B cell (primary cell): ENCODE data around the gene MDM1. TPM values are rescaled to one million over a fixed set of nuclear protein-coding genes. Genes with fewer than 3 reads are reported as not detected.

Source experiments
- ATAC-seq: fragments of 200-7000 bp; cut with Tn5 transposase; one replicate; pipeline ENCODE4 v1.10.0; 2021; ENCODE audit warnings: low read depth, mild to moderate bottlenecking, moderate number of reproducible peaks, moderate library complexity
- CTCF ChIA-PET: fragments of 350-600 bp; sonication (Branson Sonifier 250); formaldehyde crosslinking; loops from one replicate; lab custom pipeline; 2021; ENCODE audit warnings: antibody characterized with exemption, inconsistent platforms; lab: Charles Lee
- POLR2A ChIA-PET: fragments of 350-600 bp; sonication (Branson Sonifier 250); formaldehyde crosslinking; loops from one replicate; lab custom pipeline; 2021; ENCODE audit warnings: antibody characterized with exemption; lab: Charles Lee
- DNase-seq: peaks from one replicate; pipeline ENCODE4 v3.0.0; 2013
- H2AFZ ChIP-seq: 2 replicates; pipeline ENCODE4 v1.6.1; 2012; ENCODE audit warnings: mild to moderate bottlenecking, low read depth, low read length; ENCODE audit not compliant: insufficient read depth, poor library complexity, severe bottlenecking
- H3K27ac ChIP-seq, 2 donors: 1 replicate in 1 of 2; 2 replicates in 1 of 2; pipeline ENCODE4 v1.5.1; 2012 to 2013; ENCODE audit warnings: low read length in 2 of 2, mild to moderate bottlenecking in 2 of 2, moderate library complexity in 1 of 2
- H3K27me3 ChIP-seq, 4 experiments: fragments of 200-600 bp in 1 of 4; sonication (generic) in 1 of 4; replicated peaks in 1 of 4; 1 replicate in 2 of 4; 2 replicates in 2 of 4; pipeline versions ENCODE4 v1.6.1 to v1.7.0; 2013 to 2016; ENCODE audit warnings: low read length in 3 of 4, mild to moderate bottlenecking in 2 of 4, mixed read lengths in 1 of 4, moderate library complexity in 1 of 4; ENCODE audit not compliant: insufficient read depth in 4 of 4, control insufficient read depth in 3 of 4; ENCODE audit errors: control extremely low read depth in 1 of 4
- H3K36me3 ChIP-seq, 2 experiments: replicated peaks in 1 of 2; 1 replicate in 1 of 2; 2 replicates in 1 of 2; pipeline versions ENCODE4 v1.6.1 to v1.7.1; 2013; ENCODE audit warnings: low read length in 1 of 2; ENCODE audit not compliant: insufficient read depth in 2 of 2, control insufficient read depth in 1 of 2; ENCODE audit errors: control extremely low read depth in 1 of 2, extremely low read depth in 1 of 2
- H3K4me1 ChIP-seq, 2 donors: fragments of 200-600 bp in 1 of 2; sonication (generic) in 1 of 2; 1 replicate in 1 of 2; 2 replicates in 1 of 2; pipeline versions ENCODE4 v1.5.1 to v1.6.1; 2013 to 2017; ENCODE audit warnings: low read length in 2 of 2; ENCODE audit not compliant: control insufficient read depth in 2 of 2, insufficient read depth in 2 of 2
- H3K4me2 ChIP-seq: replicated peaks from 2 replicates; pipeline ENCODE3; 2012; ENCODE audit warnings: mild to moderate bottlenecking, low read depth, low read length; ENCODE audit not compliant: poor library complexity, severe bottlenecking
- H3K4me3 ChIP-seq, 5 experiments: fragments of 200-600 bp in 1 of 5; sonication (generic) in 1 of 5; 1 replicate in 3 of 5; 2 replicates in 2 of 5; pipeline versions ENCODE4 v1.5.1 to v1.7.0; 2011 to 2016; ENCODE audit warnings: low read length in 4 of 5, mild to moderate bottlenecking in 4 of 5, low read depth in 2 of 5, control low read depth in 1 of 5, moderate library complexity in 1 of 5; ENCODE audit not compliant: insufficient read depth in 1 of 5; ENCODE audit errors: control extremely low read depth in 1 of 5, extremely low read depth in 1 of 5
- H3K79me2 ChIP-seq: fragments of 200-600 bp; sonication (generic); one replicate; pipeline ENCODE4 v1.6.0; 2016; ENCODE audit warnings: low read length; ENCODE audit not compliant: control insufficient read depth, insufficient read depth
- H3K9ac ChIP-seq: fragments of 200-600 bp; sonication (generic); 2 replicates; pipeline ENCODE4 v1.6.1; 2017; ENCODE audit warnings: mild to moderate bottlenecking, low read length, moderate library complexity
- H3K9me3 ChIP-seq, 3 donors: one replicate each; pipeline versions ENCODE4 v1.6.1 to v1.7.1; 2013; ENCODE audit warnings: low read length in 2 of 3; ENCODE audit not compliant: control insufficient read depth in 2 of 3, insufficient read depth in 1 of 3; ENCODE audit errors: control extremely low read depth in 1 of 3
- H4K20me1 ChIP-seq: 2 replicates; pipeline ENCODE4 v1.6.0; 2012; ENCODE audit warnings: mild to moderate bottlenecking, low read length; ENCODE audit not compliant: insufficient read depth, control insufficient read depth, poor library complexity, severe bottlenecking
- H3K27ac Mint-ChIP-seq: one replicate; pipeline ENCODE4 v1.8.0; 2021; ENCODE audit warnings: mixed read lengths
- H3K27me3 Mint-ChIP-seq: one replicate; pipeline ENCODE4 v1.8.0; 2021; ENCODE audit warnings: mixed read lengths
- H3K4me1 Mint-ChIP-seq: one replicate; pipeline ENCODE4 v1.8.0; 2021; ENCODE audit warnings: mixed read lengths
- H3K4me3 Mint-ChIP-seq: one replicate; pipeline ENCODE4 v1.8.0; 2021; ENCODE audit warnings: mixed read lengths
- H3K9me3 Mint-ChIP-seq: one replicate; pipeline ENCODE4 v1.8.0; 2022; ENCODE audit warnings: mixed read lengths; ENCODE audit not compliant: insufficient read depth
- CTCF ChIP-seq: fragments of 200-600 bp; IDR thresholded peaks from one replicate; pipeline ENCODE4 v1.8.0; 2022; ENCODE audit warnings: antibody characterized with exemption, mild to moderate bottlenecking
- EZH2 ChIP-seq: IDR thresholded peaks from 2 replicates; pipeline ENCODE4 v1.6.1; 2012; ENCODE audit warnings: borderline replicate concordance, low read depth, mild to moderate bottlenecking, moderate library complexity, low read length; ENCODE audit not compliant: insufficient read depth, poor library complexity, severe bottlenecking
- WGBS: methylation state at CpG from one replicate; pipeline ENCODE4 v1.1.5; 2013; ENCODE audit warnings: missing lambda C conversion rate; ENCODE audit not compliant: insufficient coverage; 5-methylcytosine and 5-hydroxymethylcytosine counted together
- intact Hi-C: fragments of 100-400 bp; cut with micrococcal nuclease; formaldehyde crosslinking; loops from one replicate; pipeline ENCODE4 v1.10.0; 2022
- polyA plus RNA-seq: library from polyadenylated mRNA; depleted of rRNA; stranded (reverse); fragments of >200 nt; gene quantifications from 2 replicates; pipeline ENCODE4 v1.2.3, GENCODE V29; 2012
- total RNA-seq, 2 donors: library from RNA; stranded (reverse); fragments of 120-200 nt in 1 of 2; gene quantifications; 1 replicate in 1 of 2; 2 replicates in 1 of 2; pipeline versions ENCODE4 v1.2.3 to v1.2.4, GENCODE V29; 2013 to 2022

MDM1 gene
- total and polyA plus RNA-seq, 2 donors (not counting 1 experiment from before 2014, with no cell fraction given), result 13.9 to 38.3 TPM

GRCh38 chr12:68374307-68374982 is 42.3 kb upstream of the MDM1 start:
- peak overlapping the region; percentile 24 to 42 for H3K27ac ChIP-seq

More at GRCh38 chr12:68374307-68374982, 42.3 kb upstream of the MDM1 start:
- TF ChIP-seq CTCF (no peak), EZH2 (no peak)
- Histone ChIP-seq H2AFZ (peak overlapping the region; percentile 29), H3K4me2 (peak overlapping the region; percentile 32), H3K9ac (peak overlapping the region; percentile 2), H3K9me3 (no peaks in the 10 kb centered on the region), H4K20me1 (no peaks in the 10 kb centered on the region), H3K4me1 (peaks cover 0 to 27% of the 10 kb centered on the region in 2 donors), H3K4me3 (no peak overlapping the region), H3K36me3 (no peaks in the 10 kb centered on the region), H3K27me3 (no peaks in the 10 kb centered on the region), H3K79me2 (no peaks in the 10 kb centered on the region)
- H3K27ac Mint-ChIP-seq, result peak overlapping the region; percentile 93
- POLR2A ChIA-PET, result interaction anchor here (0.6 to 1.7 kb wide), 4 partner anchors 9 to 236 kb away, joined by 3 to 9 read pairs (median 3); partner anchors contain the start of gene RAP1B
- no peaks in the 10 kb centered on the region for H3K27me3 Mint-ChIP-seq
- DNase-seq (peak; percentile 55), ATAC-seq (peak; percentile 86)
- 82% methylated on average over 7 of the region's 10 CpGs for WGBS
- peak overlapping the region; percentile 78 for H3K4me3 Mint-ChIP-seq
- CTCF ChIA-PET, result interaction anchor here (0.6 kb wide), 1 partner anchor 208 kb away, joined by 6 read pairs; no protein-coding TSS in a partner anchor
- peaks cover 33% of the 10 kb centered on the region for H3K4me1 Mint-ChIP-seq
- intact Hi-C loops, result loop anchor here (1.0 kb wide), 1 partner anchor 15 kb away; no protein-coding TSS in a partner anchor
- H3K9me3 Mint-ChIP-seq, result no peaks in the 10 kb centered on the region
